ENCODE results near the gene FBXL13.

FBXL13 gene

DNA sequence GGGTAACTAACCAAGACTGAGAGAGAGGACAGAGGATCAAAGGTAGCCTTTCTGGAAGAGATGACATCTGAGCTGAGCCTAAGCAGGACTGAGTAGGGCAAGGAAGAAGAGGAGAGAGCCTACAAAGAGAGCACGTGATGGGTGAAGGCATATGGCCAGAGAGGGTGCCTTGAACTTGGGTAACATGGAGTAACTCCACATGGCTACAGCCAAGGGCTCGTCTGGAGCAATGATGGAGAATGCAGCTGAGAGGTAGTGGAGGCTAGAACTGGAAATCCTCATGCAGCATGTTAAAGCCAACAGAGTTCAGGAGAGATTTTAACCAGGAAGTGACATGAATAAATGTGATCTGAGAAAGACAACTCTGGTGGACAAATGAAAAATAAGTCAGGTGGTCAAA lies 84.0 kb downstream of the FBXL13 start:
- H3K9me3 ChIP-seq, result no peaks in the 10 kb centered on the region
- H3K4me3 ChIP-seq (ENCODE audit: low read depth in 1 of 2, low read length in 1 of 2), result peak overlapping the region in 1 of 2 experiments; percentile 15
- no peaks in the 10 kb centered on the region for H3K36me3 ChIP-seq
- TF ChIP-seq, protein P1, sequence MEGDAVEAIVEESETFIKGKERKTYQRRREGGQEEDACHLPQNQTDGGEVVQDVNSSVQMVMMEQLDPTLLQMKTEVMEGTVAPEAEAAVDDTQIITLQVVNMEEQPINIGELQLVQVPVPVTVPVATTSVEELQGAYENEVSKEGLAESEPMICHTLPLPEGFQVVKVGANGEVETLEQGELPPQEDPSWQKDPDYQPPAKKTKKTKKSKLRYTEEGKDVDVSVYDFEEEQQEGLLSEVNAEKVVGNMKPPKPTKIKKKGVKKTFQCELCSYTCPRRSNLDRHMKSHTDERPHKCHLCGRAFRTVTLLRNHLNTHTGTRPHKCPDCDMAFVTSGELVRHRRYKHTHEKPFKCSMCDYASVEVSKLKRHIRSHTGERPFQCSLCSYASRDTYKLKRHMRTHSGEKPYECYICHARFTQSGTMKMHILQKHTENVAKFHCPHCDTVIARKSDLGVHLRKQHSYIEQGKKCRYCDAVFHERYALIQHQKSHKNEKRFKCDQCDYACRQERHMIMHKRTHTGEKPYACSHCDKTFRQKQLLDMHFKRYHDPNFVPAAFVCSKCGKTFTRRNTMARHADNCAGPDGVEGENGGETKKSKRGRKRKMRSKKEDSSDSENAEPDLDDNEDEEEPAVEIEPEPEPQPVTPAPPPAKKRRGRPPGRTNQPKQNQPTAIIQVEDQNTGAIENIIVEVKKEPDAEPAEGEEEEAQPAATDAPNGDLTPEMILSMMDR (IDR thresholded peaks at IDR 0.05), result no peak
- peaks cover 52 to 55% of the 10 kb centered on the region in 2 experiments for H3K4me1 ChIP-seq (ENCODE audit: control insufficient read depth in 1 of 2, insufficient read depth in 1 of 2, low read depth in 1 of 2, low read length in 1 of 2)
- H3K27ac ChIP-seq, result peak overlapping the region; percentile 84
- no peaks in the 10 kb centered on the region for H3K27me3 ChIP-seq

DNA sequence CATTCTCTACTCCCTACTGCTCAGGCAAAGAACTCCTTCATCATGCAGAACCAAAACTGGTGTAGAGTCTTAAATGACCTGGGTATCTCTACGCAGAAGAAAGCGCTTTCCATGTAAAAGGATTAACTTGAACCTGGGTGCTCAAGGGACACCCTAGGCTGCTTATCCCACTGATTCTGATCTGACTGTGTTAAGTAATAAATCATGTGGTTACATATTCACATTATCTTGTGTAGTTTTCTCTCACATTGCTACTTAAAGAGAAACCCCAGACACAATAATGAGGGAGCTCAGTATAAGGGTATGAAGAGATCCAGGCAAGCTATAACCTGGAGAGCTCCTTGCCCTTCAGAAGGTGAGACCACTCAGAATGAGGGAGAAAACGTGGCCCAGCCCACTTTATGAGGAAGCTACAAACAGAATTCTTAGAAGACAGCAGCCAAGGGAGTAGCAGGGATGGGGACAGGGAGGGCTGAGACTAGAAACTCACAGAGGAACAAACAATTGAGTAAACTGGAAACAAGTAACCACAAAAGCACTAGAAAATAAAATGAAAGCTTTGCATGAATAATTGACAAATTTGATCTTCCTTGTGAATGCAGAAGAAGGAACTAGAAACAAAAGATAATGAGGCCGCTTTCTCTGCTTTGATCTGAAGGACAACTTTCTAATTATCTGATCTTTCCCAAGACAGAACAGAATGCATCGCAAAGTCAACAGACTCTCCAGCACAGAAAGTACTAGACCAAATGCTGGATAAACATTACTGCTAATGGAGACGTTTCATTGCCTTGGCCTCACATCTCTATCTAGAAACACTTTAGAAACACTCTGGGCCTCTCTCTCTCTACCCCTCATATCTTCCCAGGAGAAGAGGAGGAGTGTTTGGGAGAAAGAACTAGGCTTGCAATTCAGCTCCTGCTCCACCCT lies 85.7 kb downstream of the FBXL13 start:
- no peaks in the 10 kb centered on the region for H3K9me3 ChIP-seq
- TF ChIP-seq, protein P1 (IDR thresholded peaks at IDR 0.05), result no peak
- H3K4me1 ChIP-seq (ENCODE audit: control insufficient read depth in 1 of 2, insufficient read depth in 1 of 2, low read depth in 1 of 2, low read length in 1 of 2), result peaks cover 52 to 53% of the 10 kb centered on the region in 2 experiments
- H3K4me3 ChIP-seq (ENCODE audit: low read depth in 1 of 2, low read length in 1 of 2), result no peak overlapping the region
- peak overlapping the region; percentile 84 for H3K27ac ChIP-seq
- no peaks in the 10 kb centered on the region for H3K36me3 ChIP-seq
- H3K27me3 ChIP-seq, result no peaks in the 10 kb centered on the region

DNA sequence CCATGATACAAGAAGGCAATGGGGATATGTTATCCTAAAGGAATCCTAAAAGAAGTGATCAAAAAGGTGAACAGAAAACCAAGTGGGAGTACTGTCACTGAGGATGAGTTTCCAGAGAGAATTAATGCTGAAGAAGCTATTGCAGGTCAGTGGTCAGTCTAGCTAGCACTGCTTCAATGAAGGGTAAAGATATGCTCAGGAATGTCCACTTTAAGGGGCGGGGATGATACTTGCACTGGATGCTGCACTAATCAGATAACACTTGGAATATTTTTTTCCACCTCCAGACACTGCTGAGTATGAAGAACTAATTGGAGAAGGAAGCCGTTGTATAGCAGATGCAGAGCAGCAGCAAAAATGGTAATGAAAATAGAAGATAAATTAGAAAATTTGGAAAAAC lies 86.5 kb downstream of the FBXL13 start:
- peaks cover 44 to 45% of the 10 kb centered on the region in 2 experiments for H3K4me1 ChIP-seq (ENCODE audit: control insufficient read depth in 1 of 2, insufficient read depth in 1 of 2, low read depth in 1 of 2, low read length in 1 of 2)
- no peaks in the 10 kb centered on the region for H3K36me3 ChIP-seq
- TF ChIP-seq, protein P1 (IDR thresholded peaks at IDR 0.05), result no peak
- H3K27ac ChIP-seq, result peak overlapping the region; percentile 84
- H3K9me3 ChIP-seq, result no peaks in the 10 kb centered on the region
- H3K4me3 ChIP-seq (ENCODE audit: low read depth in 1 of 2, low read length in 1 of 2), result no peak overlapping the region
- no peaks in the 10 kb centered on the region for H3K27me3 ChIP-seq

DNA sequence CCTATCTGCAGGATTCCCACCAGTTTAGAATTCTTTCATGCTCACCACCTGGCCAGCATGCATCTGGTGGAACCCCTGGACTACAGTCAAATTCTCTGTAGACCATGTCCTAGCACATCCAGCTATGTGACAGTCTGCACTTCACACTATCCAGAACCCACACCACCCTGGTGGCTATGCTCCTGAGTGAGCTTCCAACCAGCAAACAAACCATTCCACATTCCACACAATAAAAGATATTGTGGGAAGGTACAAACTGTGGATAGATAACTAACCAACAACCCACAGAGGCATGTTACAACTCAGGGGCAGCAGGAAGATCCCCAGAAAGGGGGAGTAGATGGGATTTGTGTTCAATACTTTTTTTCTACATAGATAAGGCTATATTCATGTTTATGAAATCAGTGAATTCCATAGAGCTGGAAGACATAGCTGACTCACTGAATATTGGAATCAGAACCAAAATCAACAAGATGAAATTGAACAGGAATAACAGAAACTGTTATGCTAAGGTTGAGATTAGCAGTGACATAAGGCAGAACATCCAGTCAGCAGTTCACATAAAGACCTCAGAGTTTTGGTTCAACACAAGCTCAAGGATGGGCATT lies 89.3 kb downstream of the FBXL13 start:
- H3K36me3 ChIP-seq, result no peaks in the 10 kb centered on the region
- peaks cover 16 to 17% of the 10 kb centered on the region in 2 experiments for H3K4me1 ChIP-seq (ENCODE audit: control insufficient read depth in 1 of 2, insufficient read depth in 1 of 2, low read depth in 1 of 2, low read length in 1 of 2)
- H3K27me3 ChIP-seq, result no peaks in the 10 kb centered on the region
- H3K9me3 ChIP-seq, result no peaks in the 10 kb centered on the region
- TF ChIP-seq, protein P1 (IDR thresholded peaks at IDR 0.05), result no peak
- H3K4me3 ChIP-seq (ENCODE audit: low read depth in 1 of 2, low read length in 1 of 2), result no peak overlapping the region
- H3K27ac ChIP-seq, result no peak overlapping the region

DNA sequence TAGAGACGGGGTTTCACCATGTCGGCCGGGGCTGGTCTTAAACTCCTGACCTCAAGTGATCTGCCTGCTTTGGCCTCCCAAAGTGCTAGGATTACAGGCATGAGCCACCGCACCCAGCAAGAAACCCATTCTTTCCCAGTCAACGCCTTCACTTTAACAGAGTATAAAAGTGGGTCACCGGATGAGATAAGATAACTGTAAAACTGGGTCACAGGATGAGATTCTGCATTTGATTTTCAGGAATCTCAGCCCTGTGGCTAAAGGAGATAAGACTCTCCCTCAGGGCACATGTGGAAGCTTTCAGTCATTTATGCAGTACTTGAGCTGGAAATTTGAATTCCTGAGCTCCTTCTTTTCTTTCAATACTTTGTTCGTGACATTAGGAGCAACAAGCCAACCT lies 91.0 kb downstream of the FBXL13 start:
- Histone ChIP-seq H3K27ac (no peak overlapping the region), H3K27me3 (no peaks in the 10 kb centered on the region), H3K36me3 (no peaks in the 10 kb centered on the region), H3K9me3 (no peaks in the 10 kb centered on the region), H3K4me1 (ENCODE audit: control insufficient read depth in 1 of 2, insufficient read depth in 1 of 2, low read depth in 1 of 2, low read length in 1 of 2) (peaks cover 9 to 10% of the 10 kb centered on the region in 2 experiments), H3K4me3 (ENCODE audit: low read depth in 1 of 2, low read length in 1 of 2) (no peak overlapping the region)
- TF ChIP-seq, protein P1 (IDR thresholded peaks at IDR 0.05), result no peak
